OCI-LY1 (cell line): Measurements from ENCODE around the gene EPB41L1.

ENCODE experiments used
- H2AFZ ChIP-seq: fragments of 200-600 bp; sonication (generic), shearing (Covaris generic); 2 replicates; pipeline ENCODE4 v1.6.0; 2014; ENCODE audit warnings: antibody characterized with exemption, mild to moderate bottlenecking, low read length
- H3F3A ChIP-seq: fragments of 200-600 bp; sonication (generic), shearing (Covaris generic); 2 replicates; pipeline ENCODE4 v1.6.0; 2014; ENCODE audit warnings: mild to moderate bottlenecking, antibody characterized with exemption, low read length, moderate library complexity; ENCODE audit not compliant: insufficient read depth
- H3K27ac ChIP-seq: fragments of 200-600 bp; sonication (generic); 2 replicates; pipeline ENCODE4 v1.5.1; 2014; ENCODE audit warnings: low read length, mixed run types, mild to moderate bottlenecking, low read depth; ENCODE audit not compliant: poor library complexity, severe bottlenecking
- H3K27me3 ChIP-seq: fragments of 200-600 bp; sonication (generic); 2 replicates; pipeline ENCODE4 v1.6.0; 2014; ENCODE audit warnings: antibody characterized with exemption, mild to moderate bottlenecking, low read length, moderate library complexity; ENCODE audit not compliant: insufficient read depth
- H3K36me3 ChIP-seq: fragments of 200-600 bp; sonication (generic); 2 replicates; pipeline ENCODE4 v1.6.1; 2014; ENCODE audit warnings: mild to moderate bottlenecking, antibody characterized with exemption, low read length, moderate library complexity, mixed read lengths; ENCODE audit not compliant: insufficient read depth
- H3K4me1 ChIP-seq: fragments of 200-600 bp; sonication (generic); 2 replicates; pipeline ENCODE4 v1.5.1; 2014; ENCODE audit warnings: mild to moderate bottlenecking, low read length, moderate library complexity; ENCODE audit not compliant: insufficient read depth, severe bottlenecking
- H3K4me2 ChIP-seq: fragments of 200-600 bp; sonication (generic), shearing (Covaris generic); 2 replicates; pipeline ENCODE4 v1.6.1; 2014; ENCODE audit warnings: low read length
- H3K4me3 ChIP-seq: fragments of 200-600 bp; sonication (generic); 2 replicates; pipeline ENCODE4 v1.5.1; 2014; ENCODE audit warnings: low read length, low read depth, mild to moderate bottlenecking, mixed read lengths; ENCODE audit not compliant: poor library complexity, severe bottlenecking
- H3K79me2 ChIP-seq: fragments of 200-600 bp; shearing (Covaris generic); 2 replicates; pipeline ENCODE4 v1.6.1; 2016; ENCODE audit warnings: mixed run types, low read length, mixed read lengths; ENCODE audit not compliant: insufficient read depth
- H3K9ac ChIP-seq: fragments of 200-600 bp; sonication (generic), shearing (Covaris generic); 2 replicates; pipeline ENCODE4 v1.6.1; 2014; ENCODE audit warnings: mild to moderate bottlenecking, low read length, mixed read lengths
- H3K9me2 ChIP-seq: fragments of 200-600 bp; sonication (generic), shearing (Covaris generic); 2 replicates; pipeline ENCODE4 v1.6.1; 2014; ENCODE audit warnings: low read depth, mild to moderate bottlenecking, low read length, mixed read lengths
- H3K9me3 ChIP-seq: fragments of 200-600 bp; shearing (Covaris generic); 2 replicates; pipeline ENCODE4 v1.6.1; 2014; ENCODE audit warnings: low read length, mixed read lengths
- H4K20me1 ChIP-seq: fragments of 200-600 bp; sonication (generic), shearing (Covaris generic); 2 replicates; pipeline ENCODE4 v1.6.0; 2016; ENCODE audit warnings: mild to moderate bottlenecking, low read length; ENCODE audit not compliant: insufficient read depth
- EZH2 ChIP-seq: fragments of 200-600 bp; sonication (generic), shearing (Covaris generic); IDR thresholded peaks from 2 replicates; pipeline ENCODE4 v1.8.0; 2017; ENCODE audit warnings: borderline replicate concordance, mixed run types, mild to moderate bottlenecking, antibody characterized with exemption, low read length, moderate library complexity, mixed read lengths
- TF ChIP-seq, protein P1 (sequence below): fragments of 200-600 bp; sonication (generic), shearing (Covaris generic); IDR thresholded peaks from 2 replicates; pipeline ENCODE4 v1.5.1; 2017; ENCODE audit warnings: mild to moderate bottlenecking, antibody characterized with exemption, low read length, moderate library complexity, mixed read lengths

EPB41L1 gene

DNA sequence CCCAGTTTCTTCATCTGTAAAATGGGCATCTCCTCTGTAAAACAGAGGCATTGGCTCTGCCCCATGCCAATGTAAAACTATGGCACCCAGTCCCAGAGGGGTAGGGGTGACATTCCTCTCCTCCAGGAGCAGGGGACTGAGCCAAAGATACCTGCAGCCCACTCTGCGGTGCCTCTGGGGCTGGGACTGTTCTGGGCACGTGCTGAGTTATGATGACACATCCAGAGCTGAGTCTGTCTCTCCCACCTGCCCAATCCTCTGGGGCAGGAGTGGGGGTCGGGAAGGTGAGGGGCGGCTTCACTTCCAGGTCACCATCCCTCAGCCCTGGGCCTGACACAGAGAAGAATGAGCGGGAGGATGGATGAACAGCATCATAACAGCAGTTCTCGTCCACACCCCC lies 111.6 kb downstream of the EPB41L1 start:
- no peaks in the 10 kb centered on the region for H4K20me1 ChIP-seq
- H3K9ac ChIP-seq, result no peak overlapping the region
- H3K4me3 ChIP-seq, result no peak overlapping the region
- no peaks in the 10 kb centered on the region for H3K79me2 ChIP-seq
- no peaks in the 10 kb centered on the region for H3K36me3 ChIP-seq
- H3K9me2 ChIP-seq, result no peaks in the 10 kb centered on the region
- no peak for TF ChIP-seq EZH2
- TF ChIP-seq, protein P1, sequence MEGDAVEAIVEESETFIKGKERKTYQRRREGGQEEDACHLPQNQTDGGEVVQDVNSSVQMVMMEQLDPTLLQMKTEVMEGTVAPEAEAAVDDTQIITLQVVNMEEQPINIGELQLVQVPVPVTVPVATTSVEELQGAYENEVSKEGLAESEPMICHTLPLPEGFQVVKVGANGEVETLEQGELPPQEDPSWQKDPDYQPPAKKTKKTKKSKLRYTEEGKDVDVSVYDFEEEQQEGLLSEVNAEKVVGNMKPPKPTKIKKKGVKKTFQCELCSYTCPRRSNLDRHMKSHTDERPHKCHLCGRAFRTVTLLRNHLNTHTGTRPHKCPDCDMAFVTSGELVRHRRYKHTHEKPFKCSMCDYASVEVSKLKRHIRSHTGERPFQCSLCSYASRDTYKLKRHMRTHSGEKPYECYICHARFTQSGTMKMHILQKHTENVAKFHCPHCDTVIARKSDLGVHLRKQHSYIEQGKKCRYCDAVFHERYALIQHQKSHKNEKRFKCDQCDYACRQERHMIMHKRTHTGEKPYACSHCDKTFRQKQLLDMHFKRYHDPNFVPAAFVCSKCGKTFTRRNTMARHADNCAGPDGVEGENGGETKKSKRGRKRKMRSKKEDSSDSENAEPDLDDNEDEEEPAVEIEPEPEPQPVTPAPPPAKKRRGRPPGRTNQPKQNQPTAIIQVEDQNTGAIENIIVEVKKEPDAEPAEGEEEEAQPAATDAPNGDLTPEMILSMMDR, result no peak
- H3K4me2 ChIP-seq, result no peak overlapping the region
- no peaks in the 10 kb centered on the region for H3K4me1 ChIP-seq
- peaks cover 6% of the 10 kb centered on the region; the same call in 1 of the 2 replicates for H3K27me3 ChIP-seq
- no peaks in the 10 kb centered on the region for H3F3A ChIP-seq
- H3K27ac ChIP-seq, result no peak overlapping the region
- H3K9me3 ChIP-seq, result no peaks in the 10 kb centered on the region
- H2AFZ ChIP-seq, result no peak overlapping the region

DNA sequence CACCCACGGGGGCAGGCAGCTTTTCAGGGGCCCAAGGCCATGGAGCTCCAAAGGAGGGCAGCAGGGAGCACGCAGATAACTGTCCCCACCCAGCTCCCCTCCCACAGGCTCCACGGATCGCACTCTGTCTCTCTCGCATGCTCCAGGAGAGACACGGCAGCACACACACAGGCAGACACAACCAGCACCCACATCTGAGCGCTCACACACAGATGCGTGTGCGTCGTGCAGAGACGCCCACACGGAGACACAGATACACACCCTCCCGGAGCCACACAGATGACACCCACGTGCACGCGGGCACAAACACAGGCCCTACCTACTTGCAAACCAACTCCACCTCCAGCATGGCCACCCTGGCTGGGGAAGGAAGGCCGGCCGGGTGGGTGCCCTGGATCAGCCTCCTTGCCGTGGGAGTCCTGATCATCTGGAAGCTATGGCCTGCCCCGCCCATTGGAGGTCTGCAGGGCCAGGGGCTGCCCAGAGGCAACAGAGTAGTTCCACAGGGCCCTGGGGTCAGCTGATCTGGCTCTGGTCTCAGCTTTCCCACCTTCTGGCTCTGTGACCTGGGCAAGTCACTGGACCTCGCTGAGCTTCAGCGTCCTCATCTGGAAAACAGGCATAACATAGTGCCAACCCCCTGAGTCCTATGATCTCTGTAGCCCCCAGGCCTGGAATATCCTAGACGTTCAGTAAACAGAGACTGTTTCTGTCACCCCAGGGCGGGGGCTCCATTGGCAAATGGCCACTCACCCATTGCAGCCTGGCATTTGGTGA lies 113.3 kb downstream of the EPB41L1 start:
- no peak overlapping the region for H3K4me3 ChIP-seq

DNA sequence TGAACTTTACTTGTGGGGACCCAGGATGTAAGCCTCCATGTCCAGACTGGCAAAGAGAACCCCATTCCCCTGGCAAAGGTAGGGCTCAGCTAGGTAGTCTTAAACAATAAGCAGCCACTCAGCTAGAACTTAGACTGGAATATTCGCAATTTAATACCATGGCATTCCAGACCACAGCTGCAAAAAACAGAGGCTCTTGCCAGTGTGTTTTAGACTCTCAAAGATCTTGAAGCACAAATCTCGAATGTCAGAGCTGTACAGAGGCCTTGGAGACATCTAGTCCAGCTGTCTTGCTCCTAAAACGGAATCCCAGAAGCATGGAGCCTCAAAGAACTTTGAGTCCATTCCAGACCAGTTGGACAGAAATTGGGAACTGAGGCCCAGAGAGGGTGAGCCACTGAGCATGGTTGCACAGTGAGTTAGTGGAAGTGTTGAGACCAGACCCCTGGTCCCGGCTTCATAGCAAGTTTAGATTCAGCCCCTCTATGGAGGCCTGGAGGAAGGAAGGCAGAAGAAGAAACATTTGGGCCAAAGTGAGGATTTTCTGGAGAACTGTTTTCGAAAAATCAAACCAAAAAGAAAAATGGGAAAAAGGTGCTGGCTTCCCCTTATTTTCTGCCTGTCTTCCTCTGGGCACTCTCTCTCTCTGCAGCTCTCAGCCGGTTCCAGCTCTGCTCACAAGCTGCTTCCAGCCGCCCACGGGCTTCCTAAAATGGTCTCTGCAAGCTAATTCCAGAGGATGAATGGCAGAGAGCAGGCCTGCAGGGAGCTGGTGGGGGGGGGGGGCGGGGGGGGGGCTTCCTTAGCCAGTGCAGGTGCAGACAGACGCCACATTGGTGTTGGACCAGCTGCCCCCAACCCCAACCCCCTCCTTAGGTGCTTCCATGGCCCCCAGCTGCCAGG lies 114.2 kb downstream of the EPB41L1 start:
- Histone ChIP-seq H3K9me3 (no peaks in the 10 kb centered on the region), H3K79me2 (no peaks in the 10 kb centered on the region), H3K27me3 (peaks cover 6% of the 10 kb centered on the region; the same call in 1 of the 2 replicates)

More for the DNA sequence above, 113.3 kb downstream of the EPB41L1 start:
- no peaks in the 10 kb centered on the region for H3K4me1 ChIP-seq
- no peaks in the 10 kb centered on the region for H3K36me3 ChIP-seq
- peaks cover 6% of the 10 kb centered on the region; the same call in 1 of the 2 replicates for H3K27me3 ChIP-seq
- H3K9me3 ChIP-seq, result no peaks in the 10 kb centered on the region
- no peak overlapping the region for H3K27ac ChIP-seq
- no peaks in the 10 kb centered on the region for H3K9me2 ChIP-seq
- no peak overlapping the region for H3K4me2 ChIP-seq
- no peak for TF ChIP-seq EZH2
- TF ChIP-seq, protein P1, result no peak
- no peaks in the 10 kb centered on the region for H3F3A ChIP-seq
- H2AFZ ChIP-seq, result no peak overlapping the region
- H4K20me1 ChIP-seq, result no peaks in the 10 kb centered on the region
- H3K9ac ChIP-seq, result no peak overlapping the region
- no peaks in the 10 kb centered on the region for H3K79me2 ChIP-seq

More for the DNA sequence above, 114.2 kb downstream of the EPB41L1 start:
- no peaks in the 10 kb centered on the region for H3K9me2 ChIP-seq
- no peak overlapping the region for H3K9ac ChIP-seq
- H3K4me3 ChIP-seq, result no peak overlapping the region
- no peaks in the 10 kb centered on the region for H3F3A ChIP-seq
- TF ChIP-seq, protein P1, result no peak
- H2AFZ ChIP-seq, result no peak overlapping the region
- H3K36me3 ChIP-seq, result no peaks in the 10 kb centered on the region
- no peak overlapping the region for H3K27ac ChIP-seq
- H3K4me2 ChIP-seq, result no peak overlapping the region
- H4K20me1 ChIP-seq, result no peaks in the 10 kb centered on the region
- H3K4me1 ChIP-seq, result no peaks in the 10 kb centered on the region
